ENCODE data around the gene SLC1A2. TPM values are rescaled to one million over a fixed set of nuclear protein-coding genes. Genes with fewer than 3 reads are reported as not detected.

SLC1A2 gene
- total RNA-seq, 1 donor from 2014 or later: 8.8 TPM

DNA sequence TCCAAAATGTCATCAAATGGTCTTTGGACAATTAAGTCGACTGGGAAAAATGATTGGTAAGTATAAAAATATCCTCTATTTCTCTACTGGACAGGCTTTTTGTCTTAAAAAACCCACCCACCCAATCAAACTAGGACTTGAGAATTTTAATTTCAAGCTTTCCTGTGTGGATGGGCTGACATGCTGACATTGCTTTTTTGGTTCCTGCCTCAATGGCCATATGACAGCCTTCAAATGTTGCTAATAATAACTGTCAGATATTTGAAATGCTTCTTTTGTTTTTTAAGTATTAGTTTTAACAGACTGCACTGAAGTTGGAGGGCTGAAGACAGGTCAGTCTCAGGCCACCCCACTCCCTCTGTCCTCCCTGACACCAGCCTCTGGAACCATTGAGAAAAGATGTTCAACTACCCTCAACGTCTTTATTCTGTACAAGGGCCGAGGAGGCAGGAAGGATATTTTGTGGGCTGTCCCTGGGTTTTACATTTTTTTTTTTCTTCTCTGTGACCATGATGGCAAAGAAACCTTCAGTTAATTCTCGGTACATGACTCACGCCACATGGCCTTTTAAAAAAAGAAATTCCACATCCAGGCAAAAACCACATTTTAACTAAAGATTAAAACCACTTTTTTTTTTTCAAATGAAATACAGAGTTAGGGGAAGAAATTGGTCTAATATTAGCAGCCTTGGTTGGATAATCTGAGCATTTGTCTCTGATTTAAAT lies 130.4 kb downstream of the SLC1A2 start:
- intact Hi-C loops (cut with DNase I): no loop called here
- no peak for DNase-seq (ENCODE audit: low spot score)

DNA sequence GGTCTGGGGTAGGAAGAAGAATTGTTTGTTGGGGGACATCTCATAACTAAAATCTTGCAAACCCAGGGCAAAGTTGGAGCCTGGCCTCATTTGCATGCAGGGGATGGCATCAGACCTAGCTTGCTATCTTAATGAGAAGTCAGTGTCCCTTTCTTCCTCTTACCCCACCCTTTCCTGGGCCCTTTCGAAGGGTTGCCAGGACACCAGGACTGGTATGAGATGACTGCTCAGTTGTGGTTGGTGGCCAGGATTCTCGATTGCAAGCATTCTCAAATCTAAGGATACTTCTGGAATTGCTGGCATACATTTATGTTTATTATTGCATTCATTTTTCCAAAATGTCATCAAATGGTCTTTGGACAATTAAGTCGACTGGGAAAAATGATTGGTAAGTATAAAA lies 131.0 kb downstream of the SLC1A2 start:
- intact Hi-C loops (cut with DNase I): no loop called here

DNA sequence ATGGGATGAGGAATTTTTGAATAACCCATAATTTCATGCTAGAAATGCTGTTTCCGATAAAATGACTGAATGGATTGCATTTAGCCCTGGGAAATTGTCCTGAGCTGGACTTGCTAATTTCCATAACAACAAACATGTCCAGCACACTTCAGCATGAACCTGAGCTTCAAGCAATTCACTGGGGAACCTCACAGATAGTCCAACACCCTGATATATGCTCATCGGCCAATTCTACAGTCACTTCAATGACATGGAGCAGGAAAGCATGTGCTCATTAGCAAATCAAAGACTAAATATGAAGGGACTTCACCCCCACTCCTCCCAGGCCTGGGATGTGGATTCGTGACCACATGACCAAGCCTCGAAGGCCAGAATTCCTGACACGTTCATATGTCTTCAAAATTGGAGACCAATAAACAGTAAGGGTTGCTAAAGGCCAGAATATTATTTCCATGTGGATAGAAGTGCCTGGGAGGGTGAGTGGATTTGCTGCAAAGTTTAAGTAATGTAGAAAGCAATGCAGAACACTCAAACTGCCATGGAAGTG lies 131.9 kb downstream of the SLC1A2 start:
- intact Hi-C loops (cut with DNase I): no loop called here
- DNase-seq (ENCODE audit: low spot score): no peak

More for the DNA sequence above, 131.0 kb downstream of the SLC1A2 start:
- no peak for DNase-seq (ENCODE audit: low spot score)

DNA sequence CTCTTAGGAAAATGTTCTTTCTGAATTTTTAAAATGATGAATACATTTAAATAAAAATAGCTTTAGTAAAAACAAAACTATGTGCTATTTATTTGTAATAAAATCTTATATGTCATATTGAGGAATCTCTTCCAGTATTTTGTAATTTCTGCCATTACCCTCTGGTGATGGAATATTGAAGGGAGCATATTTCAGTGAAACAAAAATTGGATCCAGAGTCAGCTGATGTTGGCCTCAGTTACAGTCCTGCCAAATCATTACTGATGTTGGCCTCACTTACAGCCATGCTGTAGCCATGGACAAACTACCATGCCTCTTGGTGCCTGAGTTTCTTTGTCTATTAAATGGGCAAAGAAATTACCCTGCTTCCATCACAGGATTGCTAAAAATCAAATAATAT lies 133.2 kb downstream of the SLC1A2 start:
- no peak for DNase-seq (ENCODE audit: low spot score)
- intact Hi-C loops (cut with DNase I): no loop called here

DNA sequence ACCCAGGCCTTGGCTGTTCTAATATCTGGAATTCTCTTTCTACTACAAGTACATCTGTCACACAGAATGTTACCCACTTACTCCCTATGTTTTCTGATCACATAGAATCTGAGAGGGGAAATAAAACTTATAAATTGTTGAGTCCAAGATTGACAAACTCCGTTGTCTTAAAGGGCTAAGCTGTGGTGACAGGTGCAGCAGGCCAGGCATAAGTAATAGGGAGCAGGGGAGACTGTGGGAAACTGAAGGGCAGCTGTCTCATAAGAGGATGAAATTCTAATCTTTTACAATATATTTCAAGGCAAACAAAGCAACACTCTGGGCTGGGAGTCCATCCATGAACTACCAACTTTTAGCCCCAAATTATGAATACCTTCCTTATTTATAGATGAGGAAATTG lies 133.9 kb downstream of the SLC1A2 start:
- intact Hi-C loops (cut with DNase I): no loop called here
- no peak for DNase-seq (ENCODE audit: low spot score)

DNA sequence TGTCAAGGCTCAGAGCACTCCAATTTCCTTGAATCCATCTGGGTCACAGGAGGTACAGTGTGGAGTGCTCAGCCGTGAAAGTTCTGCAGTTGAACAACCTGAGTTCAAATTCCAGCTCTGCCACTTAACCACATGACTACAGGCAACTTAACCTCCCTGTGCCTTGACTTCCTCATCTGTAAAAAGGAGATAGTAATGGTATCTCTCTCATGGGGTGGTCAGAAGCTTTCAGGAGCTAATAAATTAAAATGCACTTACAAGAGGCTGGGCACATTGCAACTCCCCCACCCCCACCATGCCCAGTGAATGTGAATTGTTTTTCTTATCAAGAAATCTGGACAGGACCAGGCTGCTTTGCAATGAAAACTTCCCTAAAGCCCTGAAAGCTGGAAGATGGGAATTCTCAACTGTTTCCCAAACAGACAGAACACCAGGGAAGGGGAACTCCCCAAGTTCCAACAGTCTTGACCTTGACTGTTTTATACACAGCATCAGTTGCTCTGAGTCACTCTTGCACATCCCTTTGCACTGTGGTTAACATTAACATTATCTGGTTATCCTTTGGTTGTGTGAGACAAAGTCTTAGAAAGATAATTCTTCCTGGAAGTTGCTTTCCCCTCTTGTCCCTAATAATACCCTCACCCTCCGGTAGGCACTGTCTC lies 137.0 kb downstream of the SLC1A2 start:
- intact Hi-C loops (cut with DNase I): no loop called here
- DNase-seq (ENCODE audit: low spot score): no peak

DNA sequence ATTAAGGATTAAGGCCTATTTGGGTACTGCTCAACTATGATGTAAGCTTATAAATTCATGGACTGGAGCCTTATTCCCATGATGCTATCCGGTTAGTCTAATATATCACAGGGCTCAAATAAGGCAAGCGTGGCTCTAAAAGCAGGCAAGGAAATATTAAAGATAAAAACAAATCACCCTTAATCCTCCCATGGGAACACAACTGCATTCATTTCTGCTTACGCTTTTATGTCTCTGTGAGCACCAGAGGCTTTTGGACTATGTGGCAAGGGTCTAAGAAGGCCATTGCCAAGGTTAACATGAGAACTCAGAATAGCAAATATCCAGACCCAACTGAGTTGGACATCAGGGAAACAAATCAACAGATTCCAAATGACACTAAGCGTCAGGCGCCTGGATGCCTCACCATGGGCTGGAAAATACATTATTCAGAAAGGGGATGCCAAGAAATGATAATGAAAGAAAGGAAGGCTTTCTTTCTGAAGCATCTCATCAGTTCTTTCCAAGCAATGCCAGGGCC lies 138.1 kb downstream of the SLC1A2 start:
- DNase-seq (ENCODE audit: low spot score): no peak
- intact Hi-C loops (cut with DNase I): no loop called here

DNA sequence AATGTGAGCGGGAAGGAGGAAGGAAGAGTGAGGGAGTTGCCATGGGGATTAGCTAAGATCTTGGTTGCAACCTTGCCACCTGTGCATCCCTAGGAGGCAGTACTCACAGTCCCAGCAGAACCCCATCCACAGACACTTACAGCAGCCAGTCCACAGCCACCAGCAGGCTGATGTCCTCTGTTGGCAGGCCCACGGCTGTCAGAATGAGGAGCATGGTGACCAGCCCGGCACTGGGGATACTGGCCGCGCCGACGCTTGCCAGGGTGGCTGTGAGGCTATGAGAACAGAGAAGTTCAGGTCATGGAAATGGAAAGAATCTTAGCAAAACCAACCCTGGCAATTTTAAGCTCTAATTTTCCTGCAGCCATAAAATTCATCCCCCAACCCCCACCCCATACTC lies 138.6 kb downstream of the SLC1A2 start:
- intact Hi-C loops (cut with DNase I): no loop called here
- DNase-seq (ENCODE audit: low spot score): no peak

DNA sequence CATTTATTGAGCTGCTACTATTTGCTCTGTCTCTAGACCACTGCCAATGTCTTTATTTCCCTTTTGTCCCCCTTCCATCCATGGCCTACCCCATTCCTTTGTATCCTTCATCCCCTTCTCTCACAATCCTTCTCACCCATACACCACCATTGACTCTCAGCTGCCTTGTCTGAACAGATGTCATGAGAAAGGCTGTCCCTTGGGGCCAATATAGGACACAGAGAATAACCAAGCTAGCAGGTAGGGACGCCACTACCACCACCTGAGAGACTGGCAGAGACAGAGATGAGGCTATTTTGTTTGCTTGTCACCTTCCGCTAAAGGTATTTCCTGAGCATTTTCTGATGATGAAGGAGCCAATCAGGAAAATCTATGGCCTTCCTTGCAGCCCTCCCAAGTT lies 141.5 kb downstream of the SLC1A2 start:
- intact Hi-C loops (cut with DNase I): no loop called here
- no peak for DNase-seq (ENCODE audit: low spot score)

DNA sequence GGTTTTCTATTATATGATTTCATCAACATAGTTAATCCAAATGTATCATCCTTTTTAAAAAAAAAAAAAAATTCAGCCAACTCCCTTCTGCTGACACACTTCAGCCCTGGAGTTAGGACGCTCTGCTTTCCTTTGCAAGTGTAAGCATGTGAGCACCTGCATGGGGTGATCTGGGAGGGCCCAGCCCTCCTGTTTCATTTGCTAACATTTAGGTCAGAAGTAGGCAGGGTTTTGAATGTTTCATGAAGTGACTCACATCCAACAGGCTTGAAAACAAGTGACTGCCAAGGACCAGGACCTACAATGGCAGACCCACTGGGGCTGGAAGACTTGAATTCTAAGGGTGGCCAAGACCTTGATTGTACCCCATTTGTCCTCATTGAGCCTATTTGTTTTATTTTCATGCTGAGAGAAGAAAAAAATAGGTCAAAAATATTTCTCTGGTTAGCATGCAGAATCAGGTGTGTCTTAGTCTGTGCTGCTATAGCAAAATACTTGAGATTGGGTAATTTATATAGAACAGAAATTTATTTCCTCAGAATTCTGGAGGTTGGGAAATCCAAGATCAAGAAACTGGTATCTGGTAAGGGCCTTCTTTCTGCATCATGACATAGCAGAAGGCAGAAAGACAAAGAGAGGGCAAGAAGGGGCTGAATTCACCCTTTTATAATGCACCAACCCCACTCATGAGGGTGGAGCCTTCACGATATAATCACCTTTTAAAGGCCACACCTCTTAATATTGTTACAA lies 142.8 kb downstream of the SLC1A2 start:
- intact Hi-C loops (cut with DNase I): no loop called here
- no peak for DNase-seq (ENCODE audit: low spot score)

DNA sequence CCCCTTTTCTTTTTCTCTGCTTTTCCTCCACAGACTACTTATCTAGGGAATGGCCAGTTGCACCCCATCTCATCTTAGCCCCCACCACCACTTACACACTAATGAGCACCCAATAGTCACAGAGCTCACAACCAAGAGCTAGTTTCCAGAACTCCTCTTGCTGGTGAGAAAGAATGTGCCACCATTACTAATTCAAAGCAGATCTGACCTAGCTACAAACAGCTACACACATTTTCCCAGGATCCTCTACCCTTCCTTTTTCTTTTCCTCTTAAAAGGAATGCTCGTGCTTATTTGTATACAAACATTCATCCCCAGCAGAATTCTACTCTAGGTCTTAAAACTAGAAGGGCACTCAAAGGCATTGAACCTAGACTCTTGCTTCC lies 143.6 kb downstream of the SLC1A2 start:
- intact Hi-C loops (cut with DNase I): no loop called here
- DNase-seq (ENCODE audit: low spot score): no peak

DNA sequence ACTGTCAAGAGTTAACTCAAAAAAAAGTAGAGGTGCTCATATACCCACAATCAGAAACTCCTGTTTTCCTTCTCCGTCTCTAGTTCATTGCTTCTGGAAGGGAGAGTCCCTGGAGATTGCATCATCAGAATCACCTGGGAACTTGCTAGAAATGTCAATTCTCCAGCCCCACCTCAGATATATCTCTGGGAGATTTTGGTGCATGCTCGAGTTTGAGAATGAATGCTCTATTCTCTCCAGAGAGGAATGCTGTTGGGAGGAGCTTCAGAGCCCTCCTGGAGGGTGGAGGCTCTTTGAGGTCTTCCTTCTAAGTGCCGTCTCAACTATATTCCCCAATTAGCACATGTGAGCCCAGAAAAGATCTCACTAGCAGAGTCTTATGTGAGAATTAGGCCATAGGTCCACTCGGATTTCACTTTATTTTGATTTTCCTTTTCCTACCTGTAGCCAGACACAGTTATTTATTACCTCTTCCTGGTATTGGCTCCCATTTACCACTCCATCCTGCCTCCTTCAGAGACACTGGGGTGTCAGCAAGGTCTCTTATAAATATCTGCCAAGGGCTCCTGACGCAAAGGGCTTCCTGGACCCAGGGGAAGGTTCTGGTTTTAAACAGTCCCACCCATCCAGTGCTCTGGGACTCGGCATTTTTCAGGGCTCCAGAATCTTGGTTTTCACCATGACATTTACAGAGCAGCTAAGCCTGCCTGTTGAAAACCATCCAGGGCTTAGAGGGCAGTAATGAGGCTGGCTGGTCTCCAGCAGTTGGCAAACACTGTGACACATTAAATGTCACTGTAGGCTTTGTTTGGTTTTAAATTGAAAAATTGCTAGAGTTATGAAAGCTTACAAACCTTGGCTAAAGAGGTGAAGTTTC lies 144.2 kb downstream of the SLC1A2 start:
- intact Hi-C loops (cut with DNase I): no loop called here

DNA sequence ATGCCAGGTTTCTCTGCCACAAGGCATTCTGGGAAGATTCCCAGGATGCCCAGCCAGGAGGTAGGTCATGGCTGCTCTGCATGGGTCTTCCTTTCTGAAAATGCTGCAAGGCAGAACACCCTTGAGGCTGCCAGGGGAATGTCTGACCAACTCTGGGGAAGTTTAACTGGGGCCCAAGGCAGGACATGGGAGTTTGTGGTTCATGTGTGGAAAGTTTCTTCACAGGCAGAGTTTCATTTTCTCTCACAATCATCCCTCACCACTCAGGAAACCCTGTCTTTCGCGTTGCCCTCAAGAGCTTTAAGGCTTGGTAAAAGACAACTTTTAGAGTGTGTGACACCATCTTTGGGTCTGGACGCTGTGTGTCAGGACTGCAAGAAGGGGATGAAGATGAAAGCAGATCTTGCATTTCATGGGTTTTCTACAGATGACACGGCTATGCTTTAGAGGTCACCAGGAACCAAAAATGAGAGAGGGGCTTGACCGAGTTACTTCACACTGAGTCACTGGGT lies 146.9 kb downstream of the SLC1A2 start:
- no peak for DNase-seq (ENCODE audit: low spot score)
- intact Hi-C loops (cut with DNase I): no loop called here

More for the DNA sequence above, 144.2 kb downstream of the SLC1A2 start:
- DNase-seq (ENCODE audit: low spot score): no peak

DNA sequence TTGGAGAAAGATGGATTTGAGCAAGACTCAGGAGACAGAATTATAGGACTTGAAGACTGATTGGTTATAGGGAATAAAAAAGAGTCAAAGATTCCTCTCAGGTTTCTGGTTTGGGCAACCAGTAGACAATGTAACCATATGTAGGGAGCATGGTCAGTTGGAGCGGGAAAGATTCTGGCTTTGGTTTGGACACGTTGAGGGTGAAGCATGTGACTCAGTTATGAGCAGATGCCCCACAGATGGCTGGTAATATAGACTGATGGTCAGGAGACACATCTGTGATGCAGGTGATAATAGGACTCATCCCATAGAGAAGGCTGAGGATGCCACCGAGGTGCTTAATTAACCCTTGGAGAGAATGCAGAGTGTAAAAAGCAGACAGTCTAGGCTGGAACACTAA lies 148.3 kb downstream of the SLC1A2 start:
- no peak for DNase-seq (ENCODE audit: low spot score)
- intact Hi-C loops (cut with DNase I): no loop called here

DNA sequence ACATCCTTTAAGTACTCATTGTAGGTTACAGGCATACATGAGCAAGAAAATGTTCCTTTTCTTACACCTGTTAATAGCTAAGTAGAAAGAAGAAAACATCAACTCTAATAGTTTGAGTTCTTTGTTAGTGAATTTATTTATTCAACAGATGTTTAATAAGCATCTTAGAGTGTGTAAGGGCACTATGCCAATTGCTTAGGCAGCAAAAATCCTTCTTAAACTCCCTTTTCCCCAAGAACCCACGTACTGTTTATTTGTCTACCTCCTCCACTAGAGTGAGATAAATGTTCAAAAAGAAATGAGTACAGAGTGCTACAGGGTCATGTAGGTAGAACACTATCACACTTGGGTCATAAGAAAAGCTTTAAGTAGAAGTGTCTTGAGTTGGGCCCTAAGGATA lies 149.0 kb downstream of the SLC1A2 start:
- DNase-seq (ENCODE audit: low spot score): no peak
- intact Hi-C loops (cut with DNase I): no loop called here

DNA sequence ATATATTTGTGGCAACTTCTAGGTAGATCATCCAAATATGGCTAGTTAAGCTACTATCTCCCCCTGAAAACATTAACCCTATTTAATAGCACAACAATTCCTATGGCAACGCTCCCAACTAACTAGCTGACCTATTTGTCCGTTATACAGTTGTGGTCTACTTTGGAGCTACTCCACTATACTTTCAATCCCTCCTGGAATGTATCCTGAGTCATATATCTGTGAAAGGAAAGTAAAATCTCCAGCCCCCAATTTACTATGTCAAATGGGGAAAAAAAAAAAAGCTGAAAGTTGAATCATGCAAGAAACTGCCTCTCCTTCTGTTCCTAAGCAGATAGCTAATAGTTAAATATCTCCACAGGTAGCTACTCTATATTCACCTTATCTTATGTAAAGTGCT lies 151.9 kb downstream of the SLC1A2 start:
- intact Hi-C loops (cut with DNase I): no loop called here
- DNase-seq (ENCODE audit: low spot score): no peak

DNA sequence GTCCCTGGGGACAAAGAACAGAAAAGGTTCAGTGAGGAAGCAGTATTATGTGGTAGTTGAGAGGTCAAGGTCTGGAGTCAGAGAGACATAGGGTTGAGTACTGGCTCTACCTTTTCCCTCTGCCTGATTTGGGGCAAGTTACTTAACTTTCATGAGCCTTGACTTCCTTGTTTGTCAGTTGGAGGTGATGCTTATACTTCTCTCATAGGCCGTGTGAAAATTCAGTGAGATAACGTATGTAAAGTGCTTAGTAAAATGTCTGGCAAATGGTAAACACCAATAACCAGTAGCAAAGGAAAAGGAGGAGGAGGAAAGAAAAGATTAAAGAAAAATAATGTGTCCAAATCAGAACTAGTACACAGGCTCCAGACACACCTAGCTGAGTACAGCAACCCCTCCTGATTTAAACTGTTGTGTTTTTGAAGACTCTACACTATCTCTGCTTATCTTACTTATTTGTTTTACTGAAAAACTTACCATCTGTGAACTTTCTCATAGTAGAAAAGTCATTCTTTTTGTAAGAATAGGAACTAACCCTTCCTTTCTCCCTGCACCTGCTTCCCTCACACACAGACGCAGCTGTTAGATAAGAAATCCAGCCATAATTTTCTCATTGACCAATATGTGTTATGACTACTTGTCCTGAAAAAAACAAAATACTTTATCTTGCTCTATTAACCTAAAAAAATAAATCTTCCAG lies 153.5 kb downstream of the SLC1A2 start:
- DNase-seq (ENCODE audit: low spot score): no peak
- intact Hi-C loops (cut with DNase I): no loop called here

DNA sequence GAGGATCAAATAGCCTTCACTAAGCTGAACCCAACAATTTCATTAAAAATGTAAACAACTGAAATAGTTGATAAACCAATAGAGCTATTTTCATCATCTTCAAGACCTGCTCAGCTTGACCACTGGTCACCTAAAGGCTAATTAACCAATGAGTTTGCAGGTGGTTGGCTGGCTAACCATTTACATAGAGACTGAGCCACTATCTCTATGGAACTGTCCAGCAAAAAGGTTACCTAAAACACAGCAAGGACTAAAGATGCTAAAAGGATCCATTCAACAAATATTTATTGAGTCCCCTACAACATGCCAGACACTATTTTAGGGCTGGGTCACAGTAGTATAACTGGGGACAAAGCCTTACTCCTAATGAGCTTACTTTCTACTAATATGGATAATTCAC lies 156.6 kb downstream of the SLC1A2 start:
- DNase-seq (ENCODE audit: low spot score): no peak
- intact Hi-C loops (cut with DNase I): no loop called here

DNA sequence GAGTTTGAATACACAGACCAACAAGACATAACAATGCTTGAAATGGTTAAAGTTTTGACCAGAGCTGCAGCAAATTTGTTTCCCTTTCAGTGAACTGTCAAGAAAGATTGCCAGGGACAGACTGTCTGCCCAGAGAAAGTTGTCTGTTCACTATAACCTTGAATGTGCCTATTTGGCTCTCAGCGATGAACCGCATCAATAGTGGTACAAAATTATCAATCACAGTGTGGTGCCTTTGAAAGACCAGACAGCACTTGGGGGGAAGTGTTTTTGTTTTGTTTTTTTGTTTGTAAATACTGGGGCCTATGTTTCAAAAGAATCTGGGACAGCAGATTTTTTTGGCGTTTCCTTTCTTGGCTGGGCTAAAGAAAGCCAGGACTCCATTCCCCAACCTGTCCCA lies 157.3 kb downstream of the SLC1A2 start:
- intact Hi-C loops (cut with DNase I): no loop called here
- DNase-seq (ENCODE audit: low spot score): no peak

Measured in cardiac septum (tissue), 1 donor.